Prostate gland (tissue), 2 donors: ENCODE measurements around the gene INPP4B.

Source experiments
- POLR2A ChIP-seq: fragments of 450-650 bp; IDR thresholded peaks from one replicate; pipeline ENCODE4 v1.6.1; 2016; ENCODE audit warnings: antibody characterized with exemption, mild to moderate bottlenecking
- POLR2AphosphoS5 ChIP-seq: sonication (generic); formaldehyde crosslinking; IDR thresholded peaks from one replicate; pipeline ENCODE4 v1.6.1; 2017; ENCODE audit warnings: antibody characterized with exemption
- TF ChIP-seq, protein P1 (sequence below), 4 experiments: fragments of 200-600 bp in 2 of 4; fragments of 450-650 bp in 2 of 4; sonication (generic) in 2 of 4; IDR thresholded peaks; 1 replicate in 3 of 4; 2 replicates in 1 of 4; pipeline ENCODE4 v1.5.1; 2016 to 2019; ENCODE audit warnings: antibody characterized with exemption in 4 of 4, mild to moderate bottlenecking in 2 of 4, moderate library complexity in 2 of 4

DNA sequence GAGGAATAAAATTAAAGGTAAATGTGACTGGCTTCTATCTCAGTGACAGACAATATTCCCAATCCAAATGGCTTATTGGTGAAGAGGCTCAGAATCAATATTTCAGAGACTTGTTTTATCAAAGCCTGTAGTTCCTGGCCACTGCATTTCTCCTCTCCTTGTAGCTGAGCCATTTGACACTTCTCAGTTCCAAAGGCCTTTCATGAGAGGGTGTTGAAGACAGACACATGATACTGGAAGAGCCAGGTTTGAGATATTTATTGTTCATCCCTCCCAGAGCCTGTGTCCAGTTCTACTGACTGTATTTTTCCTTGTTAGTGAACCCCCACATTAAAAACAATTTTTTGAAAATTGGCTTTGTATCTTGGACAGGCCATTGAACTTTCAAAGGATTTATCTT, 12.9 kb upstream of the INPP4B start:
- TF ChIP-seq, protein P1, sequence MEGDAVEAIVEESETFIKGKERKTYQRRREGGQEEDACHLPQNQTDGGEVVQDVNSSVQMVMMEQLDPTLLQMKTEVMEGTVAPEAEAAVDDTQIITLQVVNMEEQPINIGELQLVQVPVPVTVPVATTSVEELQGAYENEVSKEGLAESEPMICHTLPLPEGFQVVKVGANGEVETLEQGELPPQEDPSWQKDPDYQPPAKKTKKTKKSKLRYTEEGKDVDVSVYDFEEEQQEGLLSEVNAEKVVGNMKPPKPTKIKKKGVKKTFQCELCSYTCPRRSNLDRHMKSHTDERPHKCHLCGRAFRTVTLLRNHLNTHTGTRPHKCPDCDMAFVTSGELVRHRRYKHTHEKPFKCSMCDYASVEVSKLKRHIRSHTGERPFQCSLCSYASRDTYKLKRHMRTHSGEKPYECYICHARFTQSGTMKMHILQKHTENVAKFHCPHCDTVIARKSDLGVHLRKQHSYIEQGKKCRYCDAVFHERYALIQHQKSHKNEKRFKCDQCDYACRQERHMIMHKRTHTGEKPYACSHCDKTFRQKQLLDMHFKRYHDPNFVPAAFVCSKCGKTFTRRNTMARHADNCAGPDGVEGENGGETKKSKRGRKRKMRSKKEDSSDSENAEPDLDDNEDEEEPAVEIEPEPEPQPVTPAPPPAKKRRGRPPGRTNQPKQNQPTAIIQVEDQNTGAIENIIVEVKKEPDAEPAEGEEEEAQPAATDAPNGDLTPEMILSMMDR (IDR thresholded peaks at IDR 0.05) = no peak
- TF ChIP-seq POLR2A (no peak), POLR2AphosphoS5 (no peak)
